ENCODE measurements around the gene FHIT.

- TF ChIP-seq CTCF (IDR thresholded peaks at IDR 0.05) = no peak
- no peak for TF ChIP-seq POLR2A (IDR thresholded peaks at IDR 0.05)
These were observed 1007.8 kb downstream of the FHIT start for GRCh38 chr3:60243456-60243855.

All from Peyer's patch (tissue), 4 donors.